H1 (cell line): Measurements from ENCODE around the gene ZNF521. TPM values are rescaled to one million over a fixed set of nuclear protein-coding genes. Genes with fewer than 3 reads are reported as not detected.

ENCODE experiments used
- CTCF ChIA-PET: fragments of 300-600 bp; sonication (Branson Sonifier 250); formaldehyde crosslinking; loops from one replicate; lab custom pipeline; 2021; ENCODE audit not compliant: partially characterized antibody; lab: Charles Lee
- POLR2A ChIA-PET: fragments of 300-600 bp; sonication (Branson Sonifier 250); formaldehyde crosslinking; loops from one replicate; lab custom pipeline; 2021; ENCODE audit warnings: inconsistent platforms; ENCODE audit not compliant: partially characterized antibody; lab: Charles Lee
- DNase-seq, 2 experiments: peaks; one replicate each; pipeline versions ENCODE4 v3.0.0 to v3.0.0-alpha.2; 2010 to 2022; ENCODE audit warnings: low spot score in 2 of 2, low read depth in 1 of 2, mixed read lengths in 1 of 2
- FAIRE-seq: peaks from 2 replicates; lab custom pipeline; 2011; peaks lifted over from hg19 to GRCh38; lab: Jason Lieb, UNC
- H2AFZ ChIP-seq: 2 replicates; pipeline ENCODE4 v1.8.1; 2012; ENCODE audit warnings: low read length, inconsistent platforms
- H2AK5ac ChIP-seq: 2 replicates; pipeline ENCODE4 v1.6.1; 2013; ENCODE audit warnings: low read depth, low read length
- H2BK120ac ChIP-seq: replicated peaks from 2 replicates; pipeline ENCODE3; 2013; ENCODE audit warnings: low read depth, low read length, inconsistent platforms
- H2BK12ac ChIP-seq: 2 replicates; pipeline ENCODE4 v1.6.1; 2013; ENCODE audit warnings: low read depth, low read length
- H2BK15ac ChIP-seq: 2 replicates; pipeline ENCODE4 v1.6.1; 2013; ENCODE audit warnings: low read length
- H2BK20ac ChIP-seq: 2 replicates; pipeline ENCODE4 v1.6.1; 2013; ENCODE audit warnings: low read length
- H2BK5ac ChIP-seq: 2 replicates; pipeline ENCODE4 v1.6.1; 2013; ENCODE audit warnings: low read depth, low read length
- H3K14ac ChIP-seq: 2 replicates; pipeline ENCODE4 v1.6.1; 2013; ENCODE audit warnings: inconsistent platforms; ENCODE audit not compliant: insufficient read length
- H3K18ac ChIP-seq: 2 replicates; pipeline ENCODE4 v1.6.1; 2013; ENCODE audit warnings: low read length; ENCODE audit errors: extremely low read depth
- H3K23ac ChIP-seq: 2 replicates; pipeline ENCODE4 v1.6.1; 2013; ENCODE audit warnings: inconsistent platforms; ENCODE audit not compliant: insufficient read length
- H3K23me2 ChIP-seq: 2 replicates; pipeline ENCODE4 v1.6.1; 2013; ENCODE audit warnings: low read depth, low read length
- H3K27ac ChIP-seq: 2 replicates; pipeline ENCODE4 v1.6.1; 2011; ENCODE audit warnings: low read depth, low read length, inconsistent platforms
- H3K27me3 ChIP-seq, 4 experiments: replicated peaks in 1 of 4; 1 replicate in 1 of 4; 2 replicates in 3 of 4; pipeline versions ENCODE4 v1.6.1 to v1.8.1; 2011 to 2013; ENCODE audit warnings: low read length in 3 of 4, mild to moderate bottlenecking in 3 of 4, inconsistent platforms in 2 of 4, mixed read lengths in 2 of 4, moderate library complexity in 1 of 4; ENCODE audit not compliant: control insufficient read depth in 3 of 4, insufficient read depth in 3 of 4; ENCODE audit errors: extremely low read depth in 1 of 4
- H3K36me3 ChIP-seq, 4 experiments: 2 replicates each; pipeline versions ENCODE4 v1.6.1 to v1.8.1; 2011 to 2013; ENCODE audit warnings: mild to moderate bottlenecking in 4 of 4, low read length in 3 of 4, moderate library complexity in 2 of 4, control low read depth in 1 of 4, inconsistent platforms in 1 of 4; ENCODE audit not compliant: insufficient read depth in 4 of 4, control insufficient read depth in 2 of 4
- H3K4ac ChIP-seq: replicated peaks from 2 replicates; pipeline ENCODE3; 2013; ENCODE audit warnings: low read length, low read depth, mixed read lengths, inconsistent platforms; ENCODE audit not compliant: insufficient read length
- H3K4me1 ChIP-seq, 4 experiments: replicated peaks in 1 of 4; 1 replicate in 1 of 4; 2 replicates in 3 of 4; pipeline versions ENCODE4 v1.6.1 to v1.8.1; 2011 to 2013; ENCODE audit warnings: low read length in 3 of 4, inconsistent platforms in 2 of 4, mixed read lengths in 1 of 4; ENCODE audit not compliant: insufficient read depth in 4 of 4, control insufficient read depth in 3 of 4
- H3K4me2 ChIP-seq, 2 experiments: 2 replicates each; pipeline versions ENCODE4 v1.6.1 to v1.8.1; 2011 to 2013; ENCODE audit warnings: low read depth in 2 of 2, low read length in 2 of 2, control low read depth in 1 of 2, inconsistent platforms in 1 of 2, mild to moderate bottlenecking in 1 of 2; ENCODE audit not compliant: insufficient read depth in 1 of 2
- H3K4me3 ChIP-seq, 4 experiments: fragments of 200-600, 300-600 bp in 1 of 4; sonication (generic), shearing (Covaris generic), sonication (Bioruptor Twin) in 1 of 4; 2 replicates each; pipeline versions ENCODE4 v1.5.1 to v1.8.1; 2011 to 2016; ENCODE audit warnings: low read length in 4 of 4, low read depth in 3 of 4, control low read depth in 2 of 4, inconsistent platforms in 2 of 4, mild to moderate bottlenecking in 2 of 4, mixed read lengths in 1 of 4, moderate library complexity in 1 of 4; ENCODE audit not compliant: insufficient read depth in 2 of 4; ENCODE audit errors: extremely low read depth in 1 of 4
- H3K56ac ChIP-seq: replicated peaks from 2 replicates; pipeline ENCODE3; 2013; ENCODE audit warnings: low read depth, mild to moderate bottlenecking, mixed read lengths, low read length, inconsistent platforms; ENCODE audit not compliant: insufficient read length
- H3K79me1 ChIP-seq: 2 replicates; pipeline ENCODE4 v1.6.1; 2013; ENCODE audit warnings: low read depth, low read length, control low read depth
- H3K79me2 ChIP-seq, 2 experiments: 2 replicates each; pipeline versions ENCODE4 v1.6.1 to v1.8.1; 2012 to 2013; ENCODE audit warnings: low read length in 2 of 2, mild to moderate bottlenecking in 2 of 2, inconsistent platforms in 1 of 2; ENCODE audit not compliant: insufficient read depth in 2 of 2, control insufficient read depth in 1 of 2
- H3K9ac ChIP-seq, 4 experiments: replicated peaks in 1 of 4; 1 replicate in 1 of 4; 2 replicates in 3 of 4; pipeline versions ENCODE4 v1.6.1 to v1.8.1; 2011 to 2013; ENCODE audit warnings: low read depth in 3 of 4, low read length in 3 of 4, control low read depth in 2 of 4, mild to moderate bottlenecking in 2 of 4, moderate library complexity in 2 of 4, inconsistent platforms in 1 of 4; ENCODE audit errors: extremely low read depth in 1 of 4
- H3K9me3 ChIP-seq, 2 experiments: 2 replicates each; pipeline versions ENCODE4 v1.6.1 to v1.8.1; 2012 to 2013; ENCODE audit warnings: mild to moderate bottlenecking in 2 of 2, moderate library complexity in 2 of 2, control low read depth in 1 of 2, inconsistent platforms in 1 of 2, low read depth in 1 of 2, low read length in 1 of 2, mixed read lengths in 1 of 2; ENCODE audit not compliant: insufficient read depth in 2 of 2
- H4K20me1 ChIP-seq, 2 experiments: replicated peaks in 1 of 2; 2 replicates each; pipeline versions ENCODE3 to v1.8.1; 2011 to 2013; ENCODE audit warnings: inconsistent platforms in 2 of 2, low read length in 2 of 2, mild to moderate bottlenecking in 1 of 2; ENCODE audit not compliant: insufficient read depth in 2 of 2, control insufficient read depth in 1 of 2
- H4K5ac ChIP-seq: 2 replicates; pipeline ENCODE4 v1.6.1; 2013; ENCODE audit warnings: low read length, low read depth, mixed read lengths, inconsistent platforms; ENCODE audit not compliant: insufficient read length
- H4K8ac ChIP-seq: 2 replicates; pipeline ENCODE4 v1.8.0; 2013; ENCODE audit warnings: mild to moderate bottlenecking, moderate library complexity, low read length, inconsistent platforms; ENCODE audit not compliant: insufficient read depth; ENCODE audit errors: extremely low read depth
- H4K91ac ChIP-seq: replicated peaks from 2 replicates; pipeline ENCODE3; 2013; ENCODE audit warnings: low read length, mixed read lengths, inconsistent platforms; ENCODE audit not compliant: insufficient read length
- BACH1 ChIP-seq: IDR thresholded peaks from 2 replicates; pipeline ENCODE4 v1.6.1; 2012; ENCODE audit warnings: low read length, improper control_type of control experiment
- GABPA ChIP-seq: IDR thresholded peaks from 2 replicates; pipeline ENCODE4 v1.6.1; 2011; ENCODE audit warnings: mild to moderate bottlenecking, low read length, moderate library complexity, borderline replicate concordance; ENCODE audit not compliant: insufficient read depth
- KDM4A ChIP-seq: IDR thresholded peaks from one replicate; pipeline ENCODE4 v1.7.1; 2012; ENCODE audit warnings: low read depth, mild to moderate bottlenecking, moderate library complexity, low read length, inconsistent platforms; ENCODE audit not compliant: severe bottlenecking
- POU5F1 ChIP-seq: IDR thresholded peaks from 2 replicates; pipeline ENCODE4 v1.6.1; 2011; ENCODE audit warnings: low read depth, mild to moderate bottlenecking, low read length, moderate library complexity
- SIRT6 ChIP-seq: IDR thresholded peaks from one replicate; pipeline ENCODE4 v1.7.1; 2012; ENCODE audit warnings: low read length, inconsistent platforms
- SP2 ChIP-seq: IDR thresholded peaks from 2 replicates; pipeline ENCODE4 v1.6.1; 2012; ENCODE audit warnings: mild to moderate bottlenecking, low read length, inconsistent platforms
- TBP ChIP-seq: IDR thresholded peaks from 2 replicates; pipeline ENCODE4 v1.6.1; 2011; ENCODE audit warnings: low read depth, low read length, improper control_type of control experiment
- TEAD4 ChIP-seq: IDR thresholded peaks from 2 replicates; pipeline ENCODE4 v1.6.1; 2012; ENCODE audit warnings: low read depth, low read length, inconsistent platforms, mixed read lengths
- WGBS, 2 experiments: shearing (Covaris generic) in 1 of 2; methylation state at CpG; one replicate each; pipeline versions ENCODE4 v1.1.6 to v1.1.7; 2013 to 2015; ENCODE audit warnings: low lambda C conversion rate in 2 of 2, mixed read lengths in 2 of 2, inconsistent platforms in 1 of 2, low coverage in 1 of 2, missing lambda C conversion rate in 1 of 2; ENCODE audit not compliant: insufficient replicate concordance in 2 of 2, insufficient coverage in 1 of 2, insufficient read length in 1 of 2; ENCODE audit errors: extremely low coverage in 1 of 2, missing lambda C conversion rate in 1 of 2; 5-methylcytosine and 5-hydroxymethylcytosine counted together
- long read RNA-seq, 2 experiments: library from RNA in 1 of 2; library from capped mRNA in 1 of 2; stranded (forward); transcript quantifications; one replicate each; pipeline ENCODE4 v2.0.0, GENCODE V29; 2021; ENCODE audit warnings: inconsistent platforms in 1 of 2
- polyA minus RNA-seq, 3 experiments: library from RNA; depleted of rRNA, polyadenylated mRNA; stranded (reverse); fragments of >200 nt; gene quantifications; 1 replicate in 2 of 3; 2 replicates in 1 of 3; pipeline ENCODE4 v1.2.3, GENCODE V29; 2011
- polyA plus RNA-seq, 7 experiments: library from polyadenylated mRNA; depleted of rRNA in 3 of 7; stranded (reverse) in 5 of 7; unstranded in 2 of 7; fragments of >200 nt in 5 of 7; fragments of 200-250 nt in 2 of 7; gene quantifications; 1 replicate in 5 of 7; 2 replicates in 1 of 7; 4 replicates in 1 of 7; pipeline versions ENCODE4 v1.2.1 to v1.2.3, GENCODE V29; 2011 to 2013; ENCODE audit warnings: missing spikeins in 2 of 7, mixed read lengths in 2 of 7
- total RNA-seq: library from RNA; stranded (reverse); fragmentation: NEBNext Ultra II Directional; extraction: Animal tissue kit (Norgen Biotek cat#: 25700); gene quantifications from 2 replicates; pipeline ENCODE4 v1.2.1, GENCODE V29; 2021
- TF ChIP-seq, protein P1 (sequence below): IDR thresholded peaks from 2 replicates; pipeline ENCODE4 v1.6.1; 2011; ENCODE audit warnings: low read depth, mild to moderate bottlenecking, low read length; ENCODE audit not compliant: insufficient read depth

Gene ZNF521
- total RNA-seq (15.8 and 16.8 TPM in 2 replicates), polyA plus RNA-seq (2011; rRNA removed) (9.5 and 12.6 TPM in 2 replicates), polyA minus RNA-seq (2011; rRNA and poly(A)+ RNA removed) (84.4 and 98.4 TPM in 2 replicates)
- 24.2 TPM for polyA plus RNA-seq (2011; cell fraction: cytosol; rRNA removed)
- 27.7 TPM for polyA plus RNA-seq (2011; cell fraction: nucleus; rRNA removed)
- 8.9 to 12.8 TPM (median 10.5 TPM) in 4 replicates for polyA plus RNA-seq (2012, experiment 1 of 2)
- polyA plus RNA-seq (2012, experiment 2 of 2), result 0.41 TPM
- 3.7 TPM for polyA plus RNA-seq (2013, experiment 1 of 2)
- 2.9 TPM for polyA plus RNA-seq (2013, experiment 2 of 2)
- polyA minus RNA-seq (2011; cell fraction: cytosol; rRNA and poly(A)+ RNA removed), result 14.1 TPM
- 120 TPM for polyA minus RNA-seq (2011; cell fraction: nucleus; rRNA and poly(A)+ RNA removed)
- long read RNA-seq, experiment 1, partial matches to known transcripts, result 5 of 7 reads
- long read RNA-seq, experiment 1, other reads (novel, unspliced or antisense), result 2 of 7 reads
- long read RNA-seq, experiment 2, result 0 reads

- Histone ChIP-seq H3K4me2 (peak within 1 kb of the TSS; percentile 69 to 90), H2BK120ac (peak within 1 kb of the TSS; percentile 54), H3K79me2 (peaks cover 0 to 19% of the 10 kb centered on the region in 2 experiments; a peak in 2 of 4 replicates), H4K5ac (peak within 1 kb of the TSS; percentile 32), H3K23me2 (peaks cover 17% of the 10 kb centered on the region), H3K9ac (peak within 1 kb of the TSS; percentile 37 to 78 (median 58)), H3K4me1 (no peaks in the 10 kb centered on the region; a peak in 1 of 7 replicates), H3K23ac (no peak within 1 kb of the TSS), H3K4me3 (peak within 1 kb of the TSS; percentile 85 to 99 (median 94)), H3K36me3 (no peaks in the 10 kb centered on the region), H3K27ac (peak within 1 kb of the TSS; percentile 71), H3K79me1 (no peaks in the 10 kb centered on the region), H4K20me1 (peaks cover 0 to 4% of the 10 kb centered on the region in 2 experiments), H2BK15ac (no peak within 1 kb of the TSS), H4K8ac (no peak within 1 kb of the TSS), H3K14ac (no peak within 1 kb of the TSS), H3K56ac (peak within 1 kb of the TSS; percentile 69), H2BK12ac (no peak within 1 kb of the TSS), H2AK5ac (no peak within 1 kb of the TSS), H3K4ac (no peak within 1 kb of the TSS), H2AFZ (0 out of 2 replicates have a peak within 1 kb of the TSS, but pooled peaks have one; percentile 83), H2BK20ac (no peak within 1 kb of the TSS), H3K18ac (no peak within 1 kb of the TSS; the same call in 1 of the 2 replicates), H2BK5ac (0 out of 2 replicates have a peak within 1 kb of the TSS, but pooled peaks have one; percentile 28), H4K91ac (peak within 1 kb of the TSS; percentile 98), H3K9me3 (no peaks in the 10 kb centered on the region), H3K27me3 (peaks cover 2 to 16% (median 9%) of the 10 kb centered on the region in 4 experiments)
- DNase-seq, result peak; percentile 46 to 86
- 0% methylated on average over 18 of the region's 91 CpGs; no CpG with 5 or more reads in 1 of the 2 experiments for WGBS, 2 experiments
- no peak for FAIRE-seq
- ChIA-PET POLR2A (no interaction called here), CTCF (interaction anchor here (0.6 kb wide), 1 partner anchor 517 kb away, joined by 3 read pairs; no protein-coding TSS in a partner anchor)
- TF ChIP-seq TBP (0 out of 2 replicates have a peak, but pooled peaks have one; percentile 17), BACH1 (no peak), GABPA (no peak), SIRT6 (no peak), SP2 (no peak), TEAD4 (no peak), KDM4A (peak; percentile 43), POU5F1 (no peak)
- TF ChIP-seq, protein P1, sequence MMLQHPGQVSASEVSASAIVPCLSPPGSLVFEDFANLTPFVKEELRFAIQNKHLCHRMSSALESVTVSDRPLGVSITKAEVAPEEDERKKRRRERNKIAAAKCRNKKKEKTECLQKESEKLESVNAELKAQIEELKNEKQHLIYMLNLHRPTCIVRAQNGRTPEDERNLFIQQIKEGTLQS, result no peak
These were observed at the start of gene ZNF521 for GRCh38 chr18:25351777-25352628. ZNF521 (minus strand) TSS chr18:25352166; CDS start chr18:25350946, 1,220 bp downstream.
